IMR-90 (cell line): Measurements from ENCODE around the gene MAGOH. TPM values are rescaled to one million over a fixed set of nuclear protein-coding genes. Genes with fewer than 3 reads are reported as not detected.

ENCODE experiments used
- ATAC-seq: fragments of 200-7000 bp; cut with Tn5 transposase; 2 replicates; pipeline ENCODE4 v1.9.1; 2020; ENCODE audit warnings: low read depth, mild to moderate bottlenecking, moderate library complexity
- BruUV-seq: library from RNA; stranded (reverse); fragments of 400-500 nt; replicated peaks from 2 replicates; lab custom pipeline; 2021; lab: Mats Ljungman, UMichigan
- CTCF ChIA-PET: fragments of 300-600 bp; formaldehyde crosslinking; extraction: SDS; loops from one replicate; lab custom pipeline; 2021; ENCODE audit warnings: antibody characterized with exemption; lab: Yijun Ruan, JAX
- POLR2A ChIA-PET: fragments of 300-600 bp; sonication (Branson Sonifier 250); formaldehyde crosslinking; loops from one replicate; lab custom pipeline; 2022; ENCODE audit warnings: antibody characterized with exemption; ENCODE audit not compliant: unreplicated experiment; lab: Charles Lee
- DNase-seq: peaks from one replicate; pipeline ENCODE4 v3.0.0; 2013
- H2AFZ ChIP-seq: replicated peaks from 2 replicates; pipeline ENCODE3; 2013; ENCODE audit warnings: low read length, mild to moderate bottlenecking; ENCODE audit not compliant: poor library complexity
- H2AK5ac ChIP-seq: 2 replicates; pipeline ENCODE4 v1.6.1; 2013; ENCODE audit warnings: low read depth, low read length, inconsistent platforms
- H2AK9ac ChIP-seq: replicated peaks from 2 replicates; pipeline ENCODE3; 2013; ENCODE audit warnings: mild to moderate bottlenecking, low read depth, low read length, moderate library complexity; ENCODE audit not compliant: poor library complexity
- H2BK120ac ChIP-seq: 2 replicates; pipeline ENCODE4 v1.6.1; 2013; ENCODE audit warnings: low read depth, low read length, inconsistent platforms
- H2BK15ac ChIP-seq: 3 replicates; pipeline ENCODE4 v1.6.1; 2013; ENCODE audit warnings: low read depth, low read length, inconsistent platforms
- H2BK20ac ChIP-seq: 2 replicates; pipeline ENCODE4 v1.6.1; 2013; ENCODE audit warnings: low read depth, mild to moderate bottlenecking, inconsistent platforms, low read length, moderate library complexity
- H2BK5ac ChIP-seq: 2 replicates; pipeline ENCODE4 v1.6.1; 2013; ENCODE audit warnings: mild to moderate bottlenecking, low read depth, low read length, inconsistent platforms; ENCODE audit not compliant: poor library complexity, severe bottlenecking
- H3K14ac ChIP-seq: replicated peaks from 2 replicates; pipeline ENCODE4 v1.6.1; 2013; ENCODE audit warnings: low read depth, low read length, inconsistent platforms
- H3K18ac ChIP-seq: 2 replicates; pipeline ENCODE4 v1.6.1; 2013; ENCODE audit warnings: low read depth, low read length, control low read depth
- H3K23ac ChIP-seq: 2 replicates; pipeline ENCODE4 v1.6.1; 2013; ENCODE audit warnings: low read depth, low read length, inconsistent platforms
- H3K27ac ChIP-seq: 2 replicates; pipeline ENCODE4 v1.5.1; 2013; ENCODE audit warnings: mild to moderate bottlenecking, control low read depth, low read length; ENCODE audit not compliant: insufficient read depth
- H3K27me3 ChIP-seq: 2 replicates; pipeline ENCODE4 v1.6.1; 2013; ENCODE audit warnings: low read length; ENCODE audit not compliant: control insufficient read depth, insufficient read depth
- H3K36me3 ChIP-seq: 2 replicates; pipeline ENCODE4 v1.6.1; 2013; ENCODE audit warnings: low read length, mixed read lengths; ENCODE audit not compliant: control insufficient read depth, insufficient read depth
- H3K4ac ChIP-seq: 2 replicates; pipeline ENCODE4 v1.6.1; 2013; ENCODE audit warnings: low read depth, low read length, inconsistent platforms
- H3K4me1 ChIP-seq: 2 replicates; pipeline ENCODE4 v1.6.1; 2013; ENCODE audit warnings: low read length, mixed read lengths; ENCODE audit not compliant: control insufficient read depth, insufficient read depth
- H3K4me2 ChIP-seq: 2 replicates; pipeline ENCODE4 v1.6.1; 2013; ENCODE audit warnings: low read depth, mild to moderate bottlenecking, control low read depth, low read length, moderate library complexity
- H3K4me3 ChIP-seq: 2 replicates; pipeline ENCODE4 v1.5.1; 2013; ENCODE audit warnings: low read depth, mild to moderate bottlenecking, control low read depth, low read length, moderate library complexity; ENCODE audit not compliant: insufficient read depth
- H3K56ac ChIP-seq: 2 replicates; pipeline ENCODE4 v1.6.1; 2013; ENCODE audit warnings: low read length, inconsistent platforms; ENCODE audit not compliant: insufficient read depth; ENCODE audit errors: extremely low read depth
- H3K79me1 ChIP-seq, 2 experiments: 2 replicates each; pipeline ENCODE4 v1.6.1; 2013; ENCODE audit warnings: low read length in 2 of 2, inconsistent platforms in 1 of 2, low read depth in 1 of 2
- H3K9ac ChIP-seq: 2 replicates; pipeline ENCODE4 v1.6.1; 2013; ENCODE audit warnings: low read depth, low read length, control low read depth
- H3K9me1 ChIP-seq: 2 replicates; pipeline ENCODE4 v1.6.1; 2013; ENCODE audit warnings: low read length, inconsistent platforms; ENCODE audit not compliant: insufficient read depth
- H3K9me3 ChIP-seq: 2 replicates; pipeline ENCODE4 v1.6.1; 2013; ENCODE audit warnings: low read length; ENCODE audit not compliant: control insufficient read depth, insufficient read depth
- H4K20me1 ChIP-seq: 2 replicates; pipeline ENCODE4 v1.6.1; 2013; ENCODE audit warnings: low read length, inconsistent platforms; ENCODE audit not compliant: insufficient read depth
- H4K5ac ChIP-seq: 2 replicates; pipeline ENCODE4 v1.6.1; 2013; ENCODE audit warnings: mild to moderate bottlenecking, low read depth, low read length, control low read depth
- H4K8ac ChIP-seq, 2 experiments: 2 replicates each; pipeline ENCODE4 v1.6.1; 2013; ENCODE audit warnings: low read depth in 2 of 2, low read length in 2 of 2, control low read depth in 1 of 2, inconsistent platforms in 1 of 2
- H4K91ac ChIP-seq: 2 replicates; pipeline ENCODE4 v1.6.1; 2013; ENCODE audit warnings: low read depth, low read length, inconsistent platforms; ENCODE audit not compliant: insufficient read depth
- BHLHE40 ChIP-seq: fragments of 150-350 bp; IDR thresholded peaks from 2 replicates; pipeline ENCODE4 v1.6.1; 2016; ENCODE audit warnings: mild to moderate bottlenecking, low read depth, low read length
- CEBPB ChIP-seq: IDR thresholded peaks from 2 replicates; pipeline ENCODE4 v1.6.1; 2012; ENCODE audit warnings: low read depth, low read length, improper control_type of control experiment
- CHD1 ChIP-seq: IDR thresholded peaks from 2 replicates; pipeline ENCODE4 v1.6.1; 2012; ENCODE audit warnings: low read depth, low read length, improper control_type of control experiment
- CTCF ChIP-seq: conservative IDR thresholded peaks from 2 replicates; pipeline ENCODE4 v1.5.1; 2012; ENCODE audit warnings: mild to moderate bottlenecking, low read depth, low read length, improper control_type of control experiment
- ELK1 ChIP-seq: fragments of 150-350 bp; IDR thresholded peaks from 2 replicates; pipeline ENCODE4 v1.6.1; 2016; ENCODE audit warnings: low read depth, mild to moderate bottlenecking, low read length, moderate library complexity, borderline replicate concordance
- FOS ChIP-seq: fragments of 150-350 bp; IDR thresholded peaks from 2 replicates; pipeline ENCODE4 v1.6.1; 2016; ENCODE audit warnings: low read depth, low read length
- MAFK ChIP-seq: IDR thresholded peaks from 2 replicates; pipeline ENCODE4 v1.6.1; 2012; ENCODE audit warnings: low read depth, low read length, improper control_type of control experiment
- MAZ ChIP-seq: IDR thresholded peaks from 2 replicates; pipeline ENCODE4 v1.6.1; 2012; ENCODE audit warnings: low read depth, mild to moderate bottlenecking, low read length, improper control_type of control experiment, moderate library complexity, borderline replicate concordance
- MXI1 ChIP-seq: IDR thresholded peaks from 2 replicates; pipeline ENCODE4 v1.6.1; 2012; ENCODE audit warnings: low read depth, mild to moderate bottlenecking, low read length, moderate library complexity, borderline replicate concordance
- NFE2L2 ChIP-seq: fragments of 150-350 bp; IDR thresholded peaks from 2 replicates; pipeline ENCODE4 v1.6.1; 2016; ENCODE audit warnings: low read depth, mild to moderate bottlenecking, low read length
- POLR2A ChIP-seq: IDR thresholded peaks from 2 replicates; pipeline ENCODE4 v1.6.1; 2012; ENCODE audit warnings: mild to moderate bottlenecking, low read depth, low read length
- RAD21 ChIP-seq: IDR thresholded peaks from 2 replicates; pipeline ENCODE4 v1.6.1; 2012; ENCODE audit warnings: low read length, improper control_type of control experiment
- RCOR1 ChIP-seq: IDR thresholded peaks from 2 replicates; pipeline ENCODE4 v1.6.1; 2012; ENCODE audit warnings: mild to moderate bottlenecking, low read length, improper control_type of control experiment; ENCODE audit not compliant: insufficient replicate concordance
- RFX5 ChIP-seq: IDR thresholded peaks from 2 replicates; pipeline ENCODE4 v1.8.0; 2012; ENCODE audit warnings: low read depth, mild to moderate bottlenecking, low read length, moderate library complexity
- SMC3 ChIP-seq: fragments of 150-350 bp; IDR thresholded peaks from 2 replicates; pipeline ENCODE4 v1.6.1; 2016; ENCODE audit warnings: low read depth, mild to moderate bottlenecking, antibody characterized with exemption, low read length, moderate library complexity
- USF2 ChIP-seq: fragments of 150-350 bp; IDR thresholded peaks from 2 replicates; pipeline ENCODE4 v1.6.1; 2017; ENCODE audit warnings: mild to moderate bottlenecking, antibody characterized with exemption, low read length, low read depth
- WGBS, 2 experiments: methylation state at CpG; one replicate each; pipeline versions ENCODE4 v1.1.5 to v1.1.7; 2013; ENCODE audit warnings: missing lambda C conversion rate in 2 of 2; ENCODE audit not compliant: insufficient read length in 1 of 2; ENCODE audit errors: extremely low coverage in 2 of 2; 5-methylcytosine and 5-hydroxymethylcytosine counted together
- dilution Hi-C: fragments of 300-500 bp; cut with HindIII; formaldehyde crosslinking; loops from one replicate; pipeline ENCODE4 v1.14.3; 2018; ENCODE audit warnings: low sequenced_read_pairs; ENCODE audit not compliant: unreplicated experiment
- in situ Hi-C: fragments of 300-500 bp; cut with MboI; formaldehyde crosslinking; loops from 3 replicates; pipeline ENCODE4 v1.14.3; 2019; ENCODE audit warnings: low sequenced_read_pairs, inconsistent platforms, mixed read lengths
- intact Hi-C: fragments of 100-400 bp; cut with micrococcal nuclease; formaldehyde crosslinking; loops from 2 replicates; pipeline ENCODE4 v1.10.0; 2022
- polyA plus RNA-seq, 3 experiments: library from polyadenylated mRNA; depleted of rRNA; stranded (reverse); fragments of >200 nt; gene quantifications; 2 replicates each; pipeline ENCODE4 v1.2.3, GENCODE V29; 2012; ENCODE audit warnings: low replicate concordance in 1 of 3
- total RNA-seq: library from RNA; depleted of rRNA; stranded (reverse); fragments of >200 nt; gene quantifications from 2 replicates; pipeline ENCODE4 v1.2.3, GENCODE V29; 2012

Gene MAGOH
- total and polyA plus RNA-seq, 2 of the 4 experiments (the other 2 are of a cell fraction): 3.8 to 26.3 TPM

GRCh38 chr1:53274026-53274425 is 35.7 kb upstream of the MAGOH start:
- in situ Hi-C loops (no loop called here), intact Hi-C loops (no loop called here), dilution Hi-C loops (no loop called here)
- Histone ChIP-seq H4K91ac (no peak overlapping the region), H2BK5ac (no peak overlapping the region), H3K23ac (no peak overlapping the region), H3K27ac (no peak overlapping the region), H3K4me3 (no peak overlapping the region), H3K4me1 (no peaks in the 10 kb centered on the region), H4K8ac (no peak overlapping the region), H3K9me3 (no peaks in the 10 kb centered on the region), H3K4me2 (no peak overlapping the region), H2AK5ac (no peak overlapping the region), H3K14ac (no peak overlapping the region), H4K20me1 (no peaks in the 10 kb centered on the region), H2AK9ac (no peak overlapping the region), H3K36me3 (peaks cover 3% of the 10 kb centered on the region; the same call in 1 of the 2 replicates), H3K27me3 (no peaks in the 10 kb centered on the region), H2BK120ac (no peak overlapping the region), H4K5ac (no peak overlapping the region), H3K9me1 (no peaks in the 10 kb centered on the region), H2AFZ (no peak overlapping the region), H2BK15ac (no peak overlapping the region), H3K9ac (no peak overlapping the region), H3K79me1 (no peaks in the 10 kb centered on the region), H3K18ac (no peak overlapping the region), H2BK20ac (no peak overlapping the region), H3K4ac (no peak overlapping the region), H3K56ac (no peak overlapping the region)
- ATAC-seq (no peak), DNase-seq (no peak)
- 88% methylated on average over 3 of the region's 4 CpGs; no CpG with 5 or more reads in 1 of the 2 experiments for WGBS, 2 experiments
- ChIA-PET CTCF (no interaction called here), POLR2A (no interaction called here)
- no TSS peak for BruUV-seq
- TF ChIP-seq SMC3 (no peak), NFE2L2 (no peak), POLR2A (no peak), RCOR1 (no peak), CHD1 (no peak), CTCF (no peak), BHLHE40 (no peak), MAZ (no peak), RAD21 (no peak), USF2 (no peak), FOS (no peak), MXI1 (no peak), MAFK (no peak), ELK1 (no peak), CEBPB (no peak), RFX5 (no peak)
